HG03060 (cell line): Measurements from ENCODE around the gene CDC6.
"Not testable (repeated sequence)": the region's sequence is repeated elsewhere in the genome, so short reads cannot be mapped to it uniquely, and the experiment has no call there.

Experiments used
- ATAC-seq: cut with Tn5 transposase; IDR thresholded peaks from one replicate; pipeline ENCODE4 v1.9.1; 2021; ENCODE audit warnings: low read depth, moderate number of reproducible peaks; ENCODE audit not compliant: unreplicated experiment

The CDC6 gene

DNA sequence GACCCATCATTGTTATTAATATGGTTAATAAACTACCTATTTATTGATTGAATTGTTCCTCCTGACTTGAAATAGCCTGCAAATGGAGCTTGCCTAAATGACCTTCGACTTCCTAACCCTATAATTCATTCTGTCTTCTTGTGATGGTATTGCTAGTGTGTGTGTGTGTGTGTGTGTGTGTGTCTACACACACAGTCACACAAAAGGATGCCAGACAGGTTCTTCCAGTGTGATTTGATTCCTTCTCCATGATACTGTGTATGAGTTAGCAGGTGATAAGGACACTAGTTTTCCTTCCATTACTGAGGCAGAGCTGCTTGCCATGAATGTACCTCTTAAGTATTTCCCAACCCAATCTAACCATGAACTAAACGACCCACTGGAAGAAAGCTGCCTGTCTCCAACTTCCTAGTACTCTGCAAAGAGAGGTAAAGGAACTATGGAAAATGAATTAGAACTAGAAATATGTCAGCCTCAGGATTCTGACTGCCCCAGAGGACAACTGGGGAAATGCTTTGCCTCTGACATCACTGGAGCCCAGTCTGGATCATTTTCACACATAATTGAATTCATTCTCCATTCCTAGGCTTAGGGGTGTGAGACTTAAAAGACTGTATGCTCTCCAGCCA lies 3.5 kb upstream of the CDC6 start:
- no peak for ATAC-seq

DNA sequence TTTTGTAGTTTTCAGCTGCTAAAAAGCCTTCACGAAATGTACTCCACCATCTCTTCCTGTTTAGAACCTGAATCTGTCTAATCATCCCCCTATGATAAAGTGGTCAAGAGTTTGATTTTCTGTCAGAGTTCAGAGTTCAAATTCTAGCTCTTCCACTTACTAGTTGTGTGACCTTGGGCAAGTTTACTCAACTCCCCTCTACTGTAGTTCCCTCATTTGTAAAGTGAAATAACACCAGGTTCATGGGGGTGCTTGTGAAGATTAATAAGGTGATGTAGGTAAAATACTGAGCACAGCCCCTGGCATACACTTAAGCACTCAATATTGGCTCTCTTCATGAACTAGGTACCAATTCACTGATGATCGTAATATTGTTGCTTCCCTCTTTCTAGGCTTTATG lies 1.2 kb upstream of the CDC6 start:
- ATAC-seq: no peak

DNA sequence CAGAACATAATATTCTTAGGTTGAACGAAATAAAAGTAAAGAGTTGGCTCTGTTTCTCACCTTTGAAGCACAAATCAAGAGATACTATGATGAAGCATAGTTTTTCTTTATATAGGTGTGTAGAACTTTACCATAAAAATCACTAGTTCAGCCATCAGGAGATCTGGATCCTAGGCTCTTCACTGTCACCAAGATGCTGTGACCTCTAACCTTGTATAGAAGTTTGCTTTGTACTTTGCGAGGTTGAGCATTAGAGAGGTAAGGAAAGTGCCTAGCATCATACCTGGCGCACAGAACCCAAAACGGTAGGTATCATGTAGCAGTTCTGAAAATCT lies 553 bp upstream of the CDC6 start:
- no peak for ATAC-seq

DNA sequence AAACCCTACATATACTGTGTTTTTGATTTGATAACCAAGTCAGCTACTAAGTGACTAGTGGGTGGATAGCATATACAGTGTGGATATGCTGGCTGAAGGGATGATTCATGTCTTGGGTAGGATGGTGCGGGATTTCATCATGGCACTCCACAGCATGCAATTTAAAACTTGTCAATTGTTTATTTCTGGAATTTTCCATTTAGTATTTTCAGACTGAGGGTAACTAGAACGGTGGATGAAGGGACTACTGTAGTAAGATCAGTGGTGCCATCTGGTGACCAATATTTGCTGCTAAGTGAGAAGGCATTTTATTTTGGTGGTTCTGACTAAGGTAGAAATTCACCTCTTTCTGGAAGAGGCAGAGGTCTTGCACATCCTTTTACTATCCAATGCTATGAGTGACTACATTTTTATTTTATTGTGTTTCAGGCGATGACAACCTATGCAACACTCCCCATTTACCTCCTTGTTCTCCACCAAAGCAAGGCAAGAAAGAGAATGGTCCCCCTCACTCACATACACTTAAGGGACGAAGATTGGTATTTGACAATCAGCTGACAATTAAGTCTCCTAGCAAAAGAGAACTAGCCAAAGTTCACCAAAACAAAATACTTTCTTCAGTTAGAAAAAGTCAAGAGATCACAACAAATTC lies 3.1 kb downstream of the CDC6 start:
- ATAC-seq: no peak

DNA sequence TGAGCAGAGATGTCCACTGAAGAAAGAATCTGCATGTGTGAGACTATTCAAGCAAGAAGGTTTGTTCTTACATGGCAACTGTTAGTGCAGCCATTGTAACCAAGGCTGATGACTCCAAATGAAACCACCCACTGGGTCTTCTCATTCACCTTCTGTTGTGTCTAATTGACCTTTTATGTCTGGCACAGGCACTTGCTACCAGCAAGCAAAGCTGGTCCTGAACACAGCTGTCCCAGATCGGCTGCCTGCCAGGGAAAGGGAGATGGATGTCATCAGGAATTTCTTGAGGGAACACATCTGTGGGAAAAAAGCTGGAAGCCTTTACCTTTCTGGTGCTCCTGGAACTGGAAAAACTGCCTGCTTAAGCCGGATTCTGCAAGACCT lies 3.6 kb downstream of the CDC6 start:
- ATAC-seq: no peak

DNA sequence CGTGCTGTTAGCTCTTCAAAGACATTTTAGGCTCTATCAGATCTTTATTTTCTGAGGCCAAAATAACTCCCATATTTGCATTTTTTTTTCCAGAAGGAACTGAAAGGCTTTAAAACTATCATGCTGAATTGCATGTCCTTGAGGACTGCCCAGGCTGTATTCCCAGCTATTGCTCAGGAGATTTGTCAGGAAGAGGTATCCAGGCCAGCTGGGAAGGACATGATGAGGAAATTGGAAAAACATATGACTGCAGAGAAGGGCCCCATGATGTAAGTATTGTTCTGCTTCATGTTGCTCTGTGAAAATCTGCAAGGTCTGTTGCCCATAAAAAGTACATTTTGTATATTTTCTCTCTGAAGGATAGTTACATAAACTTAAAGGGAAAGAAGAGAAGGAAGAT lies 5.7 kb downstream of the CDC6 start:
- ATAC-seq: no peak

DNA sequence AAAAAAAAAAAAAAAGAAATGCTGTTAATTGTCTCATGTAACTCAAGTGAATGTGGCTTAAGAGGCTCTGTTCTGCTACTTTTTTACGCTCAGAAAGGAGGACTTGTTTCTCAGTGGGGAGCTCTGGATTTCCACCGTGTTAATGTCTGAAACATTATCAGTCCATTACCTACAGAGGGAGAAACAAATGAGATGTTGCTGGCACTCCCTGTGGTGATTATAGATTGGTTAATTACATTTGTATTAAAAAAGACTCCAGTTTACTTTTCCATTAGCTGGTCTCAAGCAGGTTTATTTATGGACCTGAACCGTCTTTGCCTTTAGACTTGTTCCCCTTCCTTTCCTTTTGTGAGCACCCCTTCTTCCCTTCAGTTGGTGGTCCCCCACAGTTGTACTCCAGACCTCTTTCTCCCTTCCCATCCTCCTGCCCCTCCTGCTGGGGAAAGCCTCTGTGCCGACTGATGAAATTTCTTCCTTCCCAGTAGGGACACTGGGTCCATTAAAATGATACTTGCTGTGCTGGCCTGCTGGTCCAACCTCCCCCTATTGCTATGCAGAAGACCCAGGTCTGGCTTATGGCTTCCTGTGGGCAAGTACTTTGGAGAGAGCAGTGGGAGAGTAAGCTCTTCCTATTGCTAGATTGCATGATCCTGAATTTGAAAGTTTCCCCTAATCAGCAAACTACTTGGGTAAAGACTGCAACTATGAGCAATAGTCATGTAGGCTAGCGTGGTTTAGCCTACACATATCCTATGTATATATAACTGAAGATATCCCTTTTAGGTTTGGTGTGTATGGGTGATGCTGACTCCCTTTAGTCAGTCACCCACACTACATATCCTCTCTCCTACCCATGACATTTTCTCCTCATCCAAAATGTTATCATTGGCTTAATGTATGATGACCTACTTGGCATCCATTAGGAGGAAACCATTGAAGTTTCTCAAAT lies 8.1 kb downstream of the CDC6 start:
- ATAC-seq: no peak

DNA sequence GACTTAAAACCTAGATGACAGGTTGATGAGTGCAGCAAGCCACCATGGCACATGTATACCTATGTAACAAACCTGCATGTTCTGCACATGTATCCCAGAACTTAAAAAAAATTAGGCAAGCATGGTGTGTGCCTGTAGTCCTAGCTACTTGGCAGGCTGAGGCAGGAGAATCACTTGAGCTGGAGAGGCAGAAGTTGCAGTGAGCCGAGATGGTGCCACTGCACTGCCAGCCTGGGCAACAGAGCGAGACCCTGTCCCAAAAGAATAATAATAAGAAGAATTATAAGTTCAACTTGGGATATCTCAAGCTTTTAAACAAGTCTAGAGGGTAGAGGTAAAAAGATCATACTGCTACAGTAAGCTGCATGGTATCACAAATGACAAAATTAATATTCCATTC lies 9.8 kb downstream of the CDC6 start:
- ATAC-seq: no peak

DNA sequence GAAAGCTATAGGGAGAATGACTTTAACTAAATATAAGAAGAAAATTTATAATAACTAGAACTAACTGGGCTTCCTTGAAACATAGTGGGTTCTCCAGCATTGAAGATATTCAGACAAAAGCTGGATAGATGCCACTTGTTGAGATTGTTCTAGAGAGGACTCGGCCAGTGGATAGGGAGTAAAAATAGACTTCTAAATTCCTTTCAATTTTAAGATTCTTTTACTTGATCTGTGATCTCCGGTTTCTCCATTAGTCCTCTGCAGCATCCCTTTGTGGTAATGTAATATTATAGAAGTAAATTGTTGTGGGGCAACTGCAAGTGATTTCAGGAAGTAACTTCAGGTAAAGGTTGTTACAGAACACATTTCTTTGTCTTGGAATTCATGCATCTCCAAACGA lies 11.0 kb downstream of the CDC6 start:
- no peak for ATAC-seq

DNA sequence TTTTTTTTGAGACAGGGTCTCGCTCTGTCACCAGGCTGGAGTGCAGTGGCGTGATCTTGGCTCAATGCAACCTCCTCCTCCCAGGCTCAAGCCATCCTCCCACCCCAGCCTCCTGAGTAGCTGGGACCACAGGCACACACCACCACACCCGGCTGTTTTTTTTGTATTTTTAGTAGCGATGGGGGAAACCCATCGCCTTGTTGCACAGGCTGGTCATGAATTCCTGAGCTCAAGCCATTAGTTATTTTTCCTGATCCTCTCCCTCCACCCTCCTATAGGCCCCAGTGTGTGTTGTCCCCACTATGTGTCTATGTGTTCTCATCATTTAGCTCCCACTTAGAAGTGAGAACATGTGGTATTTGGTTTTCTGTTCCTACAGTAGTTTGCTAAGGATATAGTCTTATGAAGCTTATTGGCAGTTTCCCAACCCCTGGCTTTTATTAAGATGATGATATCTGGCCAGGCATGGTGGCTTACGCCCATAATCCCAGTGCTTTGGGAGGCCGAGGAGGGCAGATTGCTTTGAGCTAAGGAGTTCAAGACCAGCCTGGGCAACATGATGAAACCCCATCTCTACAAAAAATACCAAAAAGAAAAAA lies 11.6 kb downstream of the CDC6 start:
- not testable (repeated sequence) for ATAC-seq

DNA sequence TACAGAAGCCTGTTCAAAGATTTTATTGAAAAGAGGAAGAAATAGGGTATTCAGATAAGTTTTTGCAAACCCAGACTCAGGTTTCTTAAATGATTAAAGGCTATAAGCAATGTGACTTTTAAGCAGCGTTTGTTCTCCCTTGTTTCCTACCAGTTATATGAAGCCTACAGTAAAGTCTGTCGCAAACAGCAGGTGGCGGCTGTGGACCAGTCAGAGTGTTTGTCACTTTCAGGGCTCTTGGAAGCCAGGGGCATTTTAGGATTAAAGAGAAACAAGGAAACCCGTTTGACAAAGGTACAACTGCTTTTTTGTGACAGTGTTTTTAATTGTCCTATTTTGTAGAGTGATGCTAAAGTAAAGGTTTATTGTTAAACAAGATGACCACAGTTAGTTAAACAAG lies 13.6 kb downstream of the CDC6 start:
- ATAC-seq: no peak

DNA sequence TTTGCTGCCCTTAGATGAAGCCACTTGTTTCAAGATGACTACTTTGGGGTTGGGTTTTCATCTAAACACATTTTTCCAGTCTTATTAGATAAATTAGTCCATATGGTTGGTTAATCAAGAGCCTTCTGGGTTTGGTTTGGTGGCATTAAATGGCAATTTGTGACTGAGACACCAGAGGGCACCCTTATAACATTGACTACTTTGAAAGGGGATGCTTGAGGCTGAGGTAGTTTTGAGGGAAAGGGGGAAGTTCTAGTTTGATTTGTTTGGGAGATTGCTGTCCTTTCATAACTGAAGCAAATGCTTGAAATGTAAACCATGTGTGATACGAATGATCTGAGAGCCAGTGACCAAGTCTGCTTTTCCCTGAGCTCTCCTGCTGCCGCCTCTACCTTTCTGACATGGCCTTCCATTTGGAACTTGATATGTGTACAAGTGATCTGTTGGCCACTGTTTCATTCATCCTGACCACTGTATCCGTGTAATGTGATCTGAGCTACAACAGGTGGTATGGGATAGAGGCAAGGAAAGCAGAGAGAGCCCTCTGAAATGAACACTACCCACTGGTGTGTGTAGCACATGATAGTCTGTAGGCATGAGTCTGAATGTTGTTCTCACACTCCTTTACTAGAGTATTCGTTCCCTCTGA lies 15.5 kb downstream of the CDC6 start:
- ATAC-seq: no peak

DNA sequence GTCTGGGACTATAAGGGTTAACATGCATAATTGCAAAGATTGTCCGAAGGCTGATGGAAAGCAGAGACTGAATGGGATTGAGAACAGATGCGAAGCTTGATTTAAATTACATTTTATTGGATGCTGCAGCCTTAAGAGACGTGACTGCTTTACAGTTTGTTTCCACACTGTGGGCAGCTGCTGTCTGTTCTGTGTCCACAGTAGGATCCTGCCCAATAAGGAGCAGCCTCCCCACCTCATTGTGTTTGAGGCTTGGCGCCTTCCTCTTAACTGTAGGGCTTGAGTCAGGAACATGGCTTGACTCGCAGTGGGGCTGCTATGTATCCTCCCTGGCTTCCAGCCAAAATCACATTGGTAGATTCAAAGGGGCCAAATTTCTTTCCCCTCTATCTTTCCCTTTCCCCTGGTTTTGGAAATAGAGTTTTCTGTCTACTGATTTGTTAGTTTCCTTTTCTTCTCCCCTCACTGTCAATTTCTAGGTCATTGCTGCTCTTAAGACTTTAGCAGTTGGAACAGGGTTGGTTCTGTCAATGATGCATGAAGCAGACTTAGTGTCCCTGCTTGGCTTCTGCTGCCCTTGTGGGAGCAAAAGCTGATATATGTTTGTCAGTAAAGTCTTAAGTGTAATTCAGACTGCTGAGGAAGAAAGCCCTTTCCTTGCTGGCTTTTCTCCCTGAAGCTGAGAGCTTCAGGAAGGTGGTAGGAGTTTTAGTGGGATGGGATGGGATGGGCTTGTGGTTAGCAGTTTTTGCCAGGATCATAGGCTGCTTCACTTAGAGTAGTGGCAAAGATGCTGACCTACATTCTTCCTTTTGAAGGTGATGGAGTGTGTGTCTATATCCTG lies 16.3 kb downstream of the CDC6 start:
- no peak for ATAC-seq

DNA sequence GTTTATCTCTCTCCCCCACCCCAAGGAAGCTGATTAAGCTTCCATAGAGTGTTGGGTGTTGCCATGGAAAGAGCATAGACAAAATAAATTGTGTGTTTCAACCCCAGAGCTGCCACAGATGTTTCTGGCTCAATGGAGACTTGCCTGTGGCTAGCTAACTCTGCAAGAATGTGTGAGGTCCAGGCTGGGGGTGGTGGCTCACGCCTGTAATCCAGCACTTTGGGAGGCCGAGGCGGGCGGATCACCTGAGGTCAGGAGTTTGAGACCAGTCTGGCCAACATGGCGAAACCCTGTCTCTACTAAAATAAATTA lies 16.8 kb downstream of the CDC6 start:
- ATAC-seq: not testable (repeated sequence)

DNA sequence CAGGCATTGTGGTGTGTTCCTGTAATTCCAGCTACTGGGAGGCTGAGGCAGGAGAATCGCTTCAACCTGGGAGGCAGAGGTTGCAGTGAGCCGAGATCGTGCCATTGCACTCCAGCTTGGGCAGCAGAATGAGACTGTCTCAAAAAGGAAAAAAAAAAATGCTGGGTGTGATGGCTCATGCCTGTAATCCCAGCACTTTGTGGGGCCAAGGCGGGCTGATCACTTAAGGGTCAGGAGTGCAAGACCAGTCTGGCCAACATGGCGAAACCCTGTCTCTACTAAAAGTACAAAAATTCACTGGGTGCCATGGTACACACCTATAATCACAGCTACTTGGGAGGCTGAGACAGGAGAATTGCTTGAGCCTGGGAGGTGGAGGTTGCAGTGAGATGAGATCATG lies 17.2 kb downstream of the CDC6 start:
- not testable (repeated sequence) for ATAC-seq

DNA sequence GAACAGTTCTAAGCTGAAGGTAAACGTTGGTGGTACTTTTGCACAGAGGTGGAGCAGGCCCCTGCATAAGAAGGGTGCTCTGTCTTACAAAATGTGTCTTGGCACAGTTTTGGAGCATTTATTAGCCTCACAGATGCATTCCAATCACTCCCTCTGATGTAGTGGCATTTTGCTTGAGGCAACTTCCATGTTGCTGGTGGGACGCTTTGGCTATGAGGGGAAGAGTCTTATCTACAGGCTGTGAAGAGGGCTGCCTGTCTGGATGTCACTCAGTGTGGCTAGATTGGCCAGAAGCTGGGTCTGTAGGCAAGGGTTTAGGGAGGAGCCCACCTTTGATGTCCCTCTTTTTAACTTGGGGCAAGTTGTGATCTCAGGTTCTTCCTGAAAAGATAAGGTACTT lies 18.7 kb downstream of the CDC6 start:
- no peak for ATAC-seq

DNA sequence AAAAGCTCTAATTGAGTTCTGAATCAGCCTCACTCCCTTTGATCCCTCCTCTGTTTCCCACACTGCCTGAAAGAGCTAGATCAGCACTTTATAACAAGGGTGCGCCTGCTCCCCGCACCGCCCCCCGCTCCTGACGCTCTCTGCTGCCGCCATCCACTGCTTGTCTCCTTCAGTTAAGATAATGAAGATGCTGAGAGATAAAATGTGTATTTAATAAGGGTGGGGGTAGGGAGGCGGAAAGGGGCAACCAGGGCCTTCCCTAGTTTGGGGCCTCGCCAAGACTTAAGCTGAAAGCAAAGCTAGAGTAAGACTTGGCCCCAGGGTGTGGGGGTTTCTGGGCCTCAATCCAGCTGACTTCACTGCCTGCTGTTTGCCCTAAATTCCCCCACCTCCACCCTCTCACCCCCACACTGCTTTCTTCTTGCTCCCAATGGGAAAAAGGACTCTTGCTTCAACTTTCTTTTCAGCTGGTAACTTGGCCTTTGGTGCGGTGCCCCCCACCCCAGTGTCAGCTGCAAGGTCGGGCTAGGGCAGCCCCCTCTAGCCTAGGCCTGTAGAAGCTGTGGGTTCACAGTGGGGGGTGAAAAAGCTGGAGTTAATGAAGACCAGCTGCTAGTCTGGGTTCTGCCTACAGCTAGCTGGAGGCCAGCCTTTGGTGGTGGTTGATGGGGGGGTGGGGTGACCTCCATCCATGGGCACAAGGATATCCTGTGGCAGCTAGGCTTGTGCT lies 19.5 kb downstream of the CDC6 start:
- no peak for ATAC-seq

DNA sequence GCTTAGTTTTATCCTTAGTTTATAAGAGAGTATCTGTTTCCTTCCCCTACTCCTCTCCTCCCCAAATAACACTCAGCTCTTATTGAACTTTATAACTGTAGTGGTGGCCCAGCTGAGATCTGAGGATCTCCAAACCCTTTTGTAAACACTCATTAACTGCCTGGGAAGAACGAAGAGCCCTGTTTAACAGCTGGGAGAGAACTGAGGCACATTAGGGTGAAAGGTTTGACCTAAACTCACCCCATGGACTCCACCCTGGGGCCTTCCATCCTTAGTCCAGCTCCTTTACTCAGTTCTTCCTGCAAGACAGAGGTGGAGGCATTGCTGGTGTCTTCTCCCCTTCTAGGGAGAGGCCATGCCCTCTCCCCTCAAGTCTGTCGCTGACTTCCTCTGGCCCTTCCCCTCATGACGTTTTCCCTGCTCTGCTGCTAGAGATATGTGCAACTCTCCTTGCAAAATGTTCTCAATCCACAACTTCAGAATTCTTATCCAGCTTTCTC lies 20.1 kb downstream of the CDC6 start:
- no peak for ATAC-seq
